Osteocyte (in vitro differentiated cells): ENCODE results near the gene CATSPER3. TPM values are rescaled to one million over a fixed set of nuclear protein-coding genes. Genes with fewer than 3 reads are reported as not detected.

Experiments used
- DNase-seq: peaks from one replicate; pipeline ENCODE4 v3.0.0; 2021; ENCODE audit warnings: mixed read lengths; ENCODE audit not compliant: unreplicated experiment; ENCODE audit errors: extremely low spot score
- H3K27ac Mint-ChIP-seq: one replicate; pipeline ENCODE4 v1.8.0; 2021; ENCODE audit warnings: mild to moderate bottlenecking, mixed read lengths; ENCODE audit not compliant: unreplicated experiment
- H3K27me3 Mint-ChIP-seq: one replicate; pipeline ENCODE4 v1.8.0; 2021; ENCODE audit warnings: mixed read lengths; ENCODE audit not compliant: unreplicated experiment
- H3K36me3 Mint-ChIP-seq: one replicate; pipeline ENCODE4 v1.8.0; 2021; ENCODE audit warnings: mixed read lengths; ENCODE audit not compliant: unreplicated experiment
- H3K4me1 Mint-ChIP-seq: one replicate; pipeline ENCODE4 v1.8.0; 2021; ENCODE audit warnings: mixed read lengths; ENCODE audit not compliant: unreplicated experiment
- H3K4me3 Mint-ChIP-seq: one replicate; pipeline ENCODE4 v1.8.0; 2021; ENCODE audit warnings: mild to moderate bottlenecking, moderate library complexity, mixed read lengths; ENCODE audit not compliant: unreplicated experiment
- H3K9me3 Mint-ChIP-seq: one replicate; pipeline ENCODE4 v1.8.0; 2021; ENCODE audit warnings: mixed read lengths; ENCODE audit not compliant: unreplicated experiment
- total RNA-seq: library from RNA; stranded (reverse); gene quantifications from 2 replicates; pipeline ENCODE4 v1.2.1, GENCODE V29; 2021
- TF ChIP-seq, protein P1 (sequence below): fragments of 200-600 bp; sonication (generic); IDR thresholded peaks from 2 replicates; pipeline ENCODE4 v1.5.0; 2021; ENCODE audit warnings: antibody characterized with exemption, mild to moderate bottlenecking, moderate library complexity

Gene CATSPER3
- total RNA-seq, 1 donor from 2014 or later, result not detected

DNA sequence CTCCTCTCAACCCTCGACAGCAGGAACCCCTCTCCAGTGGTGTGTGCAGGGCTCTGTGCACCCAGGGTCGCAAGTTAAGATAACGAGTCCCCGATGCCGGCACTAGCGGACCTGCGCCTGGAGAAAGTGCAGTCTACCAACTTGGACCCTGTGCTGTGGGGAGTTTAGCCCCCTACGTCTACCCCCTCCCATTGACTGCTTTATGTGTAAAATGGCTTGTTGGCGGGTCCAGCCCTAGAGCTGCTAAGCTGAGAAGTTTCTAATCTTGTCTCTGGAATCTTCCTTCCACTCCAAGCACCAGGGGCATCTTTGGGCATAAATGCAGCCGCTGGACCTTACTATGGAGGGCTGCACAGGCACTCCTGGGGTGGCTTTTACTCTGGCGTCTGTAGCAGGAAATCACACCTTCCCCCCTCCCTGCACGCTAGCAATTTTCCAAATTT lies 73.5 kb downstream of the CATSPER3 start:
- no peak for DNase-seq
- TF ChIP-seq, protein P1, sequence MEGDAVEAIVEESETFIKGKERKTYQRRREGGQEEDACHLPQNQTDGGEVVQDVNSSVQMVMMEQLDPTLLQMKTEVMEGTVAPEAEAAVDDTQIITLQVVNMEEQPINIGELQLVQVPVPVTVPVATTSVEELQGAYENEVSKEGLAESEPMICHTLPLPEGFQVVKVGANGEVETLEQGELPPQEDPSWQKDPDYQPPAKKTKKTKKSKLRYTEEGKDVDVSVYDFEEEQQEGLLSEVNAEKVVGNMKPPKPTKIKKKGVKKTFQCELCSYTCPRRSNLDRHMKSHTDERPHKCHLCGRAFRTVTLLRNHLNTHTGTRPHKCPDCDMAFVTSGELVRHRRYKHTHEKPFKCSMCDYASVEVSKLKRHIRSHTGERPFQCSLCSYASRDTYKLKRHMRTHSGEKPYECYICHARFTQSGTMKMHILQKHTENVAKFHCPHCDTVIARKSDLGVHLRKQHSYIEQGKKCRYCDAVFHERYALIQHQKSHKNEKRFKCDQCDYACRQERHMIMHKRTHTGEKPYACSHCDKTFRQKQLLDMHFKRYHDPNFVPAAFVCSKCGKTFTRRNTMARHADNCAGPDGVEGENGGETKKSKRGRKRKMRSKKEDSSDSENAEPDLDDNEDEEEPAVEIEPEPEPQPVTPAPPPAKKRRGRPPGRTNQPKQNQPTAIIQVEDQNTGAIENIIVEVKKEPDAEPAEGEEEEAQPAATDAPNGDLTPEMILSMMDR, result no peak
- H3K27ac Mint-ChIP-seq, result no peak overlapping the region
- no peaks in the 10 kb centered on the region for H3K9me3 Mint-ChIP-seq
- H3K4me1 Mint-ChIP-seq, result peaks cover 1% of the 10 kb centered on the region
- H3K27me3 Mint-ChIP-seq, result peaks cover 87% of the 10 kb centered on the region
- no peak overlapping the region for H3K4me3 Mint-ChIP-seq
- H3K36me3 Mint-ChIP-seq, result no peaks in the 10 kb centered on the region

DNA sequence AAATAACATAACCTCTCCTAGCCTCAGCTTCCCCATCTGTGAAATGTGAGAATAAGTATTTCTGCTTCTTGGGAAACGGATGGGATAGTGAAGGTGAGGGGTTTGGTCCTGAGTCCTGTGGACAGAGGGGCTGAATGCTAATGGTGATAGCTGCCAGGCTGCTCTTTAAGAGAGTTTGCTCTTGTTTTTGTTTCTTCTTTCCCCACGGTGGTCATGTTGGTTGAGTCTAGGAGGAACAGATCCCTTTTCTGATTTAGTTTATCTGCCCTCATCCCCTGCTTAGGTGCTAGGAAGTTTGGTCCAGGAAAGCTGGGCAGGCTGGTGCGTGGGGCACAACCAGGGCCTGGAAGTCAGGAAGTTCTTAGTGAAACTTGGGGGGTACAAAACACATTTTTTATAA lies 74.0 kb downstream of the CATSPER3 start:
- Mint-ChIP-seq H3K27ac (no peak overlapping the region), H3K4me3 (no peak overlapping the region), H3K9me3 (no peaks in the 10 kb centered on the region), H3K4me1 (peaks cover 1% of the 10 kb centered on the region), H3K36me3 (no peaks in the 10 kb centered on the region), H3K27me3 (peaks cover 87% of the 10 kb centered on the region)
- TF ChIP-seq, protein P1, result no peak
- no peak for DNase-seq

DNA sequence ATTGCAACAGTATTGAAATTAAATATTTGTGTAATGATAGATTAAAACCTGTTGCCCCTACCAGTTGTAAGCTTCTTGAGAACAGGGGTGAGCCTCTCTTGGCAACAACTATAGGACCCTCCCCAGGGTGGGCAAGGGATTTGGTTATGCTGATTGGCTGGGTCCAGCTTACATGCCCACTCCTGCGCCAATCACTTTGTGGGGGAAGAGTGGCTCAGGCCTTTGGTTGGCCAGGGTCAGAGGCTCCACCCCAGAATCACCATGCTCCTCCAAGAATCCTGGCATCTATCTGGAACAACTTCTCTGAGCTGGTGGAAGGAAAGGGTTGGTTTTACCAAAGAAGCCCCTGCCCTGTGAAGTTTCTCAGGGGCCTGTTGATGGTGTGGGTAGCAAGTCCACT lies 74.9 kb downstream of the CATSPER3 start:
- TF ChIP-seq, protein P1, result no peak
- DNase-seq, result no peak
- H3K27ac Mint-ChIP-seq, result no peak overlapping the region
- peaks cover 1% of the 10 kb centered on the region for H3K4me1 Mint-ChIP-seq
- peaks cover 85% of the 10 kb centered on the region for H3K27me3 Mint-ChIP-seq
- H3K9me3 Mint-ChIP-seq, result no peaks in the 10 kb centered on the region
- H3K4me3 Mint-ChIP-seq, result no peak overlapping the region
- no peaks in the 10 kb centered on the region for H3K36me3 Mint-ChIP-seq

DNA sequence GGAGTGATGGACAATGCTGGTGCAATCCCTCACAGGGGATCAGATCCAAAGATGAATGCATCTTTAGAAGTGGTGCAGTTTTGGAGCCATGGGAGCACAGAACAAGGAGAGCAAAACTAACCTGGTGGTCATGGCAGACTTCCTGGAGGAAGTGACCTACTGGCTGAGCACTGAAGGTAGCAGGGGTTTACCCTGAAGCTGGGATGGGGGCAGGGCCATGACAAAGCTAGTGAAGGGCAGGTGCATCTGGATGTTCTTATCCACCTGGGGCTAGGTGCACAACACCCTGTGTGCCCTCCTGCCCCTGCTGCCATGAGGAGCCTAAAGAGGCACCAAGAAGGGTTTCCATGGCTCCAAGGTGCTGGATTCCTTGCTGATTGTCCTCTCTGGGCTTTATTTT lies 77.8 kb downstream of the CATSPER3 start:
- H3K27ac Mint-ChIP-seq, result no peak overlapping the region
- no peaks in the 10 kb centered on the region for H3K36me3 Mint-ChIP-seq
- peaks cover 84% of the 10 kb centered on the region for H3K27me3 Mint-ChIP-seq

DNA sequence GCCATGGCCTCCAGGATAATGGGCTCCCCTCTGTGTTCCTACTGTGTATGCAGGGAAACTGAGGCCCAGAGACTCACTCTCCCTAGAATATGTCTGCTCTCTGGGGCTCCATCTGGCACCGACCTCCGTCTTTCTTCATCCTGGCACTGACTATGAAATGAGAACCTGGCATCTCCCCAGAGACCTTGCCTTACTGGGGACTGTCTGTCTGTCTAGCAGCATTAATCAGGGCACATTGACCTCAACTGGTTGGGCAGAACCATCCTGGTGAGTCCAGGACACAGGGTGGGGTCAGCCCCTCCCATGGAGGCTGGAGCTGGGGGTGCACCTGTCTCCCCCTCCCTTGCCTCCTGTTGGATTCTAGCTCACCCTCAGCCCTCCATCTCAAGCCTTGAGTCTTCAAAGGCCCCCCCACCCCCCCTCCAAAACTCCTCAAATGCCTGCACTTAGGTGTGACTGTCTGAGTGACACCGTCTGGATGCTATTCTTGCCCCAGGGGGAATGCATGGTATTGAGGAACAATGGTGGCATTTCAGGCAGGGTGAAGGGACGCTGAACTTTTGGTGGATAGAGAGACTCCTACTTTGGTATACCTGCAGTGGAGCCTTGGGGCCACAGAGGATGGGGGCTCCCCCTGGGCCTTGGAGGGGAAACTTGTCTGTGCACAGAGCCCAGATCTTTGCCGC lies 79.1 kb downstream of the CATSPER3 start:
- Mint-ChIP-seq H3K9me3 (no peaks in the 10 kb centered on the region), H3K27me3 (peaks cover 84% of the 10 kb centered on the region), H3K27ac (no peak overlapping the region), H3K4me1 (no peaks in the 10 kb centered on the region), H3K36me3 (no peaks in the 10 kb centered on the region), H3K4me3 (no peak overlapping the region)
- TF ChIP-seq, protein P1, result no peak
- no peak for DNase-seq

More for the DNA sequence above, 77.8 kb downstream of the CATSPER3 start:
- TF ChIP-seq, protein P1, result no peak
- no peaks in the 10 kb centered on the region for H3K4me1 Mint-ChIP-seq
- H3K9me3 Mint-ChIP-seq, result no peaks in the 10 kb centered on the region
- H3K4me3 Mint-ChIP-seq, result no peak overlapping the region
- no peak for DNase-seq
